ENCODE data around the gene FAM83D.

GRCh38 chr20:38888059-38888831 is 38.0 kb upstream of the FAM83D start:
- no peak for TF ChIP-seq POLR2AphosphoS5 (IDR thresholded peaks at IDR 0.05; ENCODE audit: borderline replicate concordance, low read depth, low read length)
- TF ChIP-seq EZH2 (IDR thresholded peaks at IDR 0.05): no peak
- TF ChIP-seq FOXP2 (optimal IDR thresholded peaks at IDR 0.05; ENCODE audit: control extremely low read depth, extremely low read length, insufficient read depth): no peak

Data from SK-N-MC (cell line).